ENCODE data around the gene DGKQ. TPM values are rescaled to one million over a fixed set of nuclear protein-coding genes. Genes with fewer than 3 reads are reported as not detected.

The DGKQ gene
- total and polyA plus RNA-seq, 2 of the 13 experiments (the other 11 are each of a cell fraction or from before 2014, with no cell fraction given) = 4.5 to 7.2 TPM

GRCh38 chr4:1010395-1011021, 37.1 kb upstream of the DGKQ start (continued):
- 0 out of 2 replicates have a peak, but pooled peaks have one; percentile 10 for TF ChIP-seq ARID4A (CRISPR knock-in tag; IDR thresholded peaks at IDR 0.05; ENCODE audit: borderline replicate concordance)
- TF ChIP-seq ZNF160 (CRISPR knock-in tag; IDR thresholded peaks at IDR 0.05) = 0 out of 2 replicates have a peak, but pooled peaks have one; percentile 16
- TF ChIP-seq ZNF740 (CRISPR knock-in tag; IDR thresholded peaks at IDR 0.05) = no peak
- TF ChIP-seq ZFX (CRISPR knock-in tag; IDR thresholded peaks at IDR 0.05; ENCODE audit: low read depth) = peak; percentile 71
- TF ChIP-seq ZNF777 (CRISPR knock-in tag; IDR thresholded peaks at IDR 0.05) = peak; percentile 15; the same call in 1 of the 2 replicates
- TF ChIP-seq IRF9 (CRISPR knock-in tag; IDR thresholded peaks at IDR 0.05; ENCODE audit: borderline replicate concordance) = peak; percentile 39; the same call in 1 of the 2 replicates
- TF ChIP-seq ARNTL (CRISPR knock-in tag; IDR thresholded peaks at IDR 0.05) = 0 out of 2 replicates have a peak, but pooled peaks have one; percentile 1
- TF ChIP-seq JUNB (CRISPR knock-in tag; IDR thresholded peaks at IDR 0.05; ENCODE audit: borderline replicate concordance) = no peak
- no peak for TF ChIP-seq PITX1 (CRISPR knock-in tag; IDR thresholded peaks at IDR 0.05)
- TF ChIP-seq TFDP1 (CRISPR knock-in tag; IDR thresholded peaks at IDR 0.05; ENCODE audit: borderline replicate concordance) = peak; percentile 38; the same call in 1 of the 2 replicates
- no peak for TF ChIP-seq GPBP1L1 (CRISPR knock-in tag; IDR thresholded peaks at IDR 0.05)
- peak; percentile 7; the same call in 1 of the 2 replicates for TF ChIP-seq MYC (CRISPR knock-in tag; IDR thresholded peaks at IDR 0.05; ENCODE audit: borderline replicate concordance)
- 0 out of 2 replicates have a peak, but pooled peaks have one; percentile 14 for TF ChIP-seq ZNF280D (CRISPR knock-in tag; IDR thresholded peaks at IDR 0.05)
- TF ChIP-seq ZBTB7B (CRISPR knock-in tag; IDR thresholded peaks at IDR 0.05) = 0 out of 2 replicates have a peak, but pooled peaks have one; percentile 3
- TF ChIP-seq PTBP1 (IDR thresholded peaks at IDR 0.05; ENCODE audit: low read depth, low read length, poor library complexity, severe bottlenecking) = no peak
